HepG2 (cell line): ENCODE data around the gene TREX2. TPM values are rescaled to one million over a fixed set of nuclear protein-coding genes. Genes with fewer than 3 reads are reported as not detected.

Experiments used
- ATAC-seq: fragments of 200-7000 bp; cut with Tn5 transposase; 3 replicates; pipeline ENCODE4 v1.9.1; 2020; ENCODE audit warnings: mild to moderate bottlenecking, moderate library complexity
- BruUV-seq: library from RNA; stranded (reverse); fragments of 400-500 nt; replicated peaks from 2 replicates; lab custom pipeline; 2021; lab: Mats Ljungman, UMichigan
- CTCF ChIA-PET: fragments of 300-600 bp; formaldehyde crosslinking; extraction: SDS; loops from one replicate; lab custom pipeline; 2021; ENCODE audit warnings: low total read pairs, inconsistent platforms, low intra/inter-chr PET ratio; lab: Yijun Ruan, JAX
- POLR2A ChIA-PET: fragments of 350-600 bp; sonication (Branson Sonifier 250); formaldehyde crosslinking; loops from one replicate; lab custom pipeline; 2020; ENCODE audit warnings: antibody characterized with exemption, inconsistent platforms; lab: Yijun Ruan, JAX
- DNase-seq: peaks from one replicate; pipeline ENCODE4 v3.0.0-alpha.2; 2015; ENCODE audit warnings: low spot score
- FAIRE-seq: peaks from 3 replicates; lab custom pipeline; 2011; peaks lifted over from hg19 to GRCh38; lab: Jason Lieb, UNC
- H2AFZ ChIP-seq: one replicate; pipeline ENCODE4 v1.6.1; 2011; ENCODE audit warnings: low read length, inconsistent platforms
- H3K27ac ChIP-seq: fragments of 300-600 bp; 3 replicates; pipeline ENCODE4 v1.8.0; 2011; ENCODE audit warnings: mixed run types, mild to moderate bottlenecking, mixed read lengths, low read length, inconsistent platforms; ENCODE audit not compliant: insufficient read depth; ENCODE audit errors: extremely low read length
- H3K27me3 ChIP-seq, 2 experiments: fragments of 200-600 bp in 1 of 2; 2 replicates in 1 of 2; 3 replicates in 1 of 2; pipeline versions ENCODE4 v1.6.0 to v1.8.0; 2011; ENCODE audit warnings: low read length in 2 of 2, mild to moderate bottlenecking in 2 of 2, moderate library complexity in 2 of 2, inconsistent platforms in 1 of 2; ENCODE audit not compliant: insufficient read depth in 2 of 2, control insufficient read depth in 1 of 2
- H3K36me3 ChIP-seq, 2 experiments: fragments of 200-600 bp in 1 of 2; replicated peaks in 1 of 2; 2 replicates in 1 of 2; 3 replicates in 1 of 2; pipeline versions ENCODE4 v1.5.1 to v1.8.0; 2011; ENCODE audit warnings: low read length in 2 of 2, inconsistent platforms in 1 of 2; ENCODE audit not compliant: insufficient read depth in 2 of 2, control insufficient read depth in 1 of 2
- H3K4me1 ChIP-seq: 2 replicates; pipeline ENCODE4 v1.5.1; 2012; ENCODE audit warnings: low read length, inconsistent platforms; ENCODE audit not compliant: insufficient read depth
- H3K4me2 ChIP-seq: 2 replicates; pipeline ENCODE4 v1.6.0; 2011; ENCODE audit warnings: low read depth, low read length, inconsistent platforms
- H3K4me3 ChIP-seq, 3 experiments: fragments of 200-600 bp in 1 of 3; sonication (generic), shearing (Covaris generic) in 1 of 3; replicated peaks in 1 of 3; 2 replicates each; pipeline ENCODE4 v1.5.1; 2011 to 2016; ENCODE audit warnings: low read length in 3 of 3, inconsistent platforms in 2 of 3, low read depth in 2 of 3, mild to moderate bottlenecking in 2 of 3, control low read depth in 1 of 3, mixed read lengths in 1 of 3; ENCODE audit not compliant: insufficient read depth in 1 of 3
- H3K79me2 ChIP-seq: one replicate; pipeline ENCODE4 v1.6.1; 2011; ENCODE audit warnings: low read length, inconsistent platforms; ENCODE audit not compliant: insufficient read depth
- H3K9ac ChIP-seq: 2 replicates; pipeline ENCODE4 v1.6.0; 2011; ENCODE audit warnings: mild to moderate bottlenecking, low read depth, low read length, inconsistent platforms; ENCODE audit not compliant: insufficient read depth
- H3K9me3 ChIP-seq: 2 replicates; pipeline ENCODE4 v1.5.1; 2012; ENCODE audit warnings: mild to moderate bottlenecking, low read length
- H4K20me1 ChIP-seq: 2 replicates; pipeline ENCODE4 v1.6.0; 2011; ENCODE audit warnings: inconsistent platforms, mild to moderate bottlenecking, low read length, moderate library complexity; ENCODE audit not compliant: insufficient read depth
- ETV5 ChIP-seq: IDR thresholded peaks from 2 replicates; pipeline ENCODE4 v1.6.1; 2018; ENCODE audit warnings: missing biosample characterization, missing genetic modification reagents, inconsistent platforms, borderline replicate concordance
- PHF21A ChIP-seq: sonication (generic); formaldehyde crosslinking; IDR thresholded peaks from 2 replicates; pipeline ENCODE4 v1.5.0; 2020; ENCODE audit warnings: mild to moderate bottlenecking, missing genetic modification reagents
- SP1 ChIP-seq, 2 experiments: fragments of 450-650 bp in 1 of 2; sonication (generic) in 1 of 2; formaldehyde crosslinking in 1 of 2; IDR thresholded peaks; 2 replicates each; pipeline versions ENCODE4 v1.4.0 to v1.6.1; 2016 to 2020; ENCODE audit warnings: missing genetic modification reagents in 1 of 2
- STAG1 ChIP-seq: sonication (generic); formaldehyde crosslinking; IDR thresholded peaks from 2 replicates; pipeline ENCODE4 v1.4.0; 2020; ENCODE audit warnings: missing genetic modification reagents
- TBL1XR1 ChIP-seq: fragments of 150-350 bp; IDR thresholded peaks from 2 replicates; pipeline ENCODE4 v1.6.1; 2014; ENCODE audit warnings: borderline replicate concordance, low read length; ENCODE audit not compliant: partially characterized antibody
- ZNF207 ChIP-seq: fragments of 450-650 bp; IDR thresholded peaks from 2 replicates; pipeline ENCODE4 v1.6.1; 2016; ENCODE audit warnings: antibody characterized with exemption, borderline replicate concordance
- ZNF263 ChIP-seq: sonication (generic); formaldehyde crosslinking; IDR thresholded peaks from 2 replicates; pipeline ENCODE4 v1.4.0; 2020; ENCODE audit warnings: missing genetic modification reagents
- ZNF496 ChIP-seq: sonication (generic); formaldehyde crosslinking; IDR thresholded peaks from 2 replicates; pipeline ENCODE4 v1.8.1; 2023; ENCODE audit warnings: mild to moderate bottlenecking, moderate library complexity, missing genetic modification reagents; ENCODE audit not compliant: insufficient replicate concordance
- ZNF709 ChIP-seq: sonication (generic); formaldehyde crosslinking; IDR thresholded peaks from 2 replicates; pipeline ENCODE4 v1.5.0; 2020; ENCODE audit warnings: mild to moderate bottlenecking, missing genetic modification reagents
- WGBS: methylation state at CpG from one replicate; pipeline ENCODE4 v1.1.6; 2017; ENCODE audit warnings: low lambda C conversion rate; 5-methylcytosine and 5-hydroxymethylcytosine counted together
- in situ Hi-C: cut with HindIII; loops from 2 replicates; pipeline ENCODE4 v1.10.0; 2017; ENCODE audit warnings: low pct_unique_long_range_greater_than_20kb; ENCODE audit not compliant: extremely low pct_ligation_motif_present
- intact Hi-C: fragments of 100-400 bp; cut with micrococcal nuclease; formaldehyde crosslinking; loops from one replicate; pipeline ENCODE4 v1.10.0; 2022; ENCODE audit not compliant: unreplicated experiment
- polyA plus RNA-seq, 8 experiments: library from polyadenylated mRNA; depleted of rRNA in 3 of 8; stranded (reverse) in 7 of 8; unstranded in 1 of 8; fragments of >200 nt; fragmentation: Illumina TruSeq in 4 of 8; extraction: Trizol in 4 of 8; gene quantifications; 2 replicates each; pipeline versions ENCODE4 v1.2.1 to v1.2.3, GENCODE V29; 2011 to 2016; ENCODE audit warnings: low read depth in 4 of 8, missing spikeins in 1 of 8, mixed read lengths in 1 of 8; ENCODE audit not compliant: insufficient read depth in 1 of 8
- total RNA-seq, 5 experiments: library from RNA; depleted of rRNA; stranded (reverse); fragments of >200 nt; fragmentation: Illumina TruSeq; extraction: Trizol; gene quantifications; 2 replicates each; pipeline ENCODE4 v1.2.3, GENCODE V29; 2016; ENCODE audit warnings: low read depth in 1 of 5
- TF ChIP-seq, protein P1 (sequence below): sonication (generic); formaldehyde crosslinking; IDR thresholded peaks from 2 replicates; pipeline ENCODE4 v1.4.0; 2020; ENCODE audit warnings: missing genetic modification reagents, borderline replicate concordance
- TF ChIP-seq, protein P2 (sequence below): sonication (generic); formaldehyde crosslinking; conservative IDR thresholded peaks from 2 replicates; pipeline ENCODE4 v1.8.0; 2022; ENCODE audit warnings: mild to moderate bottlenecking, moderate library complexity, missing genetic modification reagents
- TF ChIP-seq, protein P3 (sequence below): sonication (generic); formaldehyde crosslinking; IDR thresholded peaks from 2 replicates; pipeline ENCODE4 v1.4.0; 2020; ENCODE audit warnings: missing genetic modification reagents
- TF ChIP-seq, protein P4 (sequence below): sonication (generic); formaldehyde crosslinking; IDR thresholded peaks from 2 replicates; pipeline ENCODE4 v1.8.0; 2022; ENCODE audit warnings: low read depth, missing genetic modification reagents

Gene TREX2
- total and polyA plus RNA-seq, 2 of the 13 experiments (the other 11 are each of a cell fraction or from before 2014, with no cell fraction given): 0.13 to 0.18 TPM

DNA sequence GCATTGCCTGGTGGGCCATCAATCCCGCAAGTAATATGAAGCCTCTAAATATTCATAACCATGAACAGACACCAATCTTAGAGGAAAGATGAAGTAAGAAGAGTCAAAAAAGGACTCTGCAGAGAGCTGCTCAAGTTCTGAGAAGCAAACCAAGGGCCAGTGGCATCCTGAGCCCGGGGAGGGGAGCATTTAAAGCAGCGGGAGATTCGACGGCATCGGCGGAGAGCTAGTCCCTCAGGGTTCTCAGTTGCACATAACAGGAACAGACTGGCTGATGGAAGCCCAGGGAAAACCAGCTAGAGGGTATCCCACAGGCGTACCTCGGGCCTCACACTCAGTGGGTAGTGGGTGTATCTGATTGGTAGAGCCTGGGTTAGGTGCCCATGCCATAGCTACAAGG lies 39.8 kb downstream of the TREX2 start:
- ChIA-PET CTCF (no interaction called here), POLR2A (no interaction called here)
- Histone ChIP-seq H3K79me2 (no peaks in the 10 kb centered on the region), H3K4me1 (peaks cover 36% of the 10 kb centered on the region), H2AFZ (no peak overlapping the region), H3K4me3 (no peak overlapping the region), H3K27ac (no peak overlapping the region), H3K27me3 (no peaks in the 10 kb centered on the region), H4K20me1 (no peaks in the 10 kb centered on the region), H3K9me3 (no peaks in the 10 kb centered on the region), H3K36me3 (no peaks in the 10 kb centered on the region), H3K4me2 (no peak overlapping the region), H3K9ac (no peak overlapping the region)
- BruUV-seq: no TSS peak
- ATAC-seq (no peak), DNase-seq (no peak), FAIRE-seq (no peak)
- in situ Hi-C loops (no loop called here), intact Hi-C loops (no loop called here)
- WGBS: 67% methylated on average over 7 of the region's 9 CpGs
- TF ChIP-seq PHF21A (CRISPR knock-in tag) (no peak), ZNF709 (CRISPR knock-in tag) (no peak), ETV5 (CRISPR knock-in tag) (no peak), SP1 (IDR thresholded peaks at IDR 0.05) (no peak), SP1 (CRISPR knock-in tag; IDR thresholded peaks at IDR 0.05) (no peak), ZNF496 (CRISPR knock-in tag) (no peak), ZNF263 (no peak), TBL1XR1 (no peak), STAG1 (CRISPR knock-in tag) (no peak), ZNF207 (no peak)
- TF ChIP-seq, protein P1, sequence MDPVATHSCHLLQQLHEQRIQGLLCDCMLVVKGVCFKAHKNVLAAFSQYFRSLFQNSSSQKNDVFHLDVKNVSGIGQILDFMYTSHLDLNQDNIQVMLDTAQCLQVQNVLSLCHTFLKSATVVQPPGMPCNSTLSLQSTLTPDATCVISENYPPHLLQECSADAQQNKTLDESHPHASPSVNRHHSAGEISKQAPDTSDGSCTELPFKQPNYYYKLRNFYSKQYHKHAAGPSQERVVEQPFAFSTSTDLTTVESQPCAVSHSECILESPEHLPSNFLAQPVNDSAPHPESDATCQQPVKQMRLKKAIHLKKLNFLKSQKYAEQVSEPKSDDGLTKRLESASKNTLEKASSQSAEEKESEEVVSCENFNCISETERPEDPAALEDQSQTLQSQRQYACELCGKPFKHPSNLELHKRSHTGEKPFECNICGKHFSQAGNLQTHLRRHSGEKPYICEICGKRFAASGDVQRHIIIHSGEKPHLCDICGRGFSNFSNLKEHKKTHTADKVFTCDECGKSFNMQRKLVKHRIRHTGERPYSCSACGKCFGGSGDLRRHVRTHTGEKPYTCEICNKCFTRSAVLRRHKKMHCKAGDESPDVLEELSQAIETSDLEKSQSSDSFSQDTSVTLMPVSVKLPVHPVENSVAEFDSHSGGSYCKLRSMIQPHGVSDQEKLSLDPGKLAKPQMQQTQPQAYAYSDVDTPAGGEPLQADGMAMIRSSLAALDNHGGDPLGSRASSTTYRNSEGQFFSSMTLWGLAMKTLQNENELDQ: no peak
- TF ChIP-seq, protein P2, sequence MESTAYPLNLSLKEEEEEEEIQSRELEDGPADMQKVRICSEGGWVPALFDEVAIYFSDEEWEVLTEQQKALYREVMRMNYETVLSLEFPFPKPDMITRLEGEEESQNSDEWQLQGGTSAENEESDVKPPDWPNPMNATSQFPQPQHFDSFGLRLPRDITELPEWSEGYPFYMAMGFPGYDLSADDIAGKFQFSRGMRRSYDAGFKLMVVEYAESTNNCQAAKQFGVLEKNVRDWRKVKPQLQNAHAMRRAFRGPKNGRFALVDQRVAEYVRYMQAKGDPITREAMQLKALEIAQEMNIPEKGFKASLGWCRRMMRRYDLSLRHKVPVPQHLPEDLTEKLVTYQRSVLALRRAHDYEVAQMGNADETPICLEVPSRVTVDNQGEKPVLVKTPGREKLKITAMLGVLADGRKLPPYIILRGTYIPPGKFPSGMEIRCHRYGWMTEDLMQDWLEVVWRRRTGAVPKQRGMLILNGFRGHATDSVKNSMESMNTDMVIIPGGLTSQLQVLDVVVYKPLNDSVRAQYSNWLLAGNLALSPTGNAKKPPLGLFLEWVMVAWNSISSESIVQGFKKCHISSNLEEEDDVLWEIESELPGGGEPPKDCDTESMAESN (CRISPR knock-in tag): no peak
- TF ChIP-seq, protein P3, sequence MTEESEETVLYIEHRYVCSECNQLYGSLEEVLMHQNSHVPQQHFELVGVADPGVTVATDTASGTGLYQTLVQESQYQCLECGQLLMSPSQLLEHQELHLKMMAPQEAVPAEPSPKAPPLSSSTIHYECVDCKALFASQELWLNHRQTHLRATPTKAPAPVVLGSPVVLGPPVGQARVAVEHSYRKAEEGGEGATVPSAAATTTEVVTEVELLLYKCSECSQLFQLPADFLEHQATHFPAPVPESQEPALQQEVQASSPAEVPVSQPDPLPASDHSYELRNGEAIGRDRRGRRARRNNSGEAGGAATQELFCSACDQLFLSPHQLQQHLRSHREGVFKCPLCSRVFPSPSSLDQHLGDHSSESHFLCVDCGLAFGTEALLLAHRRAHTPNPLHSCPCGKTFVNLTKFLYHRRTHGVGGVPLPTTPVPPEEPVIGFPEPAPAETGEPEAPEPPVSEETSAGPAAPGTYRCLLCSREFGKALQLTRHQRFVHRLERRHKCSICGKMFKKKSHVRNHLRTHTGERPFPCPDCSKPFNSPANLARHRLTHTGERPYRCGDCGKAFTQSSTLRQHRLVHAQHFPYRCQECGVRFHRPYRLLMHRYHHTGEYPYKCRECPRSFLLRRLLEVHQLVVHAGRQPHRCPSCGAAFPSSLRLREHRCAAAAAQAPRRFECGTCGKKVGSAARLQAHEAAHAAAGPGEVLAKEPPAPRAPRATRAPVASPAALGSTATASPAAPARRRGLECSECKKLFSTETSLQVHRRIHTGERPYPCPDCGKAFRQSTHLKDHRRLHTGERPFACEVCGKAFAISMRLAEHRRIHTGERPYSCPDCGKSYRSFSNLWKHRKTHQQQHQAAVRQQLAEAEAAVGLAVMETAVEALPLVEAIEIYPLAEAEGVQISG (CRISPR knock-in tag): no peak
- TF ChIP-seq, protein P4, sequence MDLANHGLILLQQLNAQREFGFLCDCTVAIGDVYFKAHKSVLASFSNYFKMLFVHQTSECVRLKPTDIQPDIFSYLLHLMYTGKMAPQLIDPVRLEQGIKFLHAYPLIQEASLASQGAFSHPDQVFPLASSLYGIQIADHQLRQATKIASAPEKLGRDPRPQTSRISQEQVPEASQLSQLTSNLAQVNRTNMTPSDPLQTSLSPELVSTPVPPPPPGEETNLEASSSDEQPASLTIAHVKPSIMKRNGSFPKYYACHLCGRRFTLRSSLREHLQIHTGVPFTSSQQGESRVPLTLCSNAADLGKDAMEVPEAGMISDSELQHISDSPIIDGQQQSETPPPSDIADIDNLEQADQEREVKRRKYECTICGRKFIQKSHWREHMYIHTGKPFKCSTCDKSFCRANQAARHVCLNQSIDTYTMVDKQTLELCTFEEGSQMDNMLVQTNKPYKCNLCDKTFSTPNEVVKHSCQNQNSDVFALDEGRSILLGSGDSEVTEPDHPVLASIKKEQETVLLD (CRISPR knock-in tag): no peak
